GM21526 (cell line): ENCODE measurements around the gene PRICKLE4.

Source experiments
- ATAC-seq: cut with Tn5 transposase; IDR thresholded peaks from one replicate; pipeline ENCODE4 v1.9.1; 2021; ENCODE audit warnings: moderate library complexity; ENCODE audit not compliant: unreplicated experiment, low FRiP score

The PRICKLE4 gene

DNA sequence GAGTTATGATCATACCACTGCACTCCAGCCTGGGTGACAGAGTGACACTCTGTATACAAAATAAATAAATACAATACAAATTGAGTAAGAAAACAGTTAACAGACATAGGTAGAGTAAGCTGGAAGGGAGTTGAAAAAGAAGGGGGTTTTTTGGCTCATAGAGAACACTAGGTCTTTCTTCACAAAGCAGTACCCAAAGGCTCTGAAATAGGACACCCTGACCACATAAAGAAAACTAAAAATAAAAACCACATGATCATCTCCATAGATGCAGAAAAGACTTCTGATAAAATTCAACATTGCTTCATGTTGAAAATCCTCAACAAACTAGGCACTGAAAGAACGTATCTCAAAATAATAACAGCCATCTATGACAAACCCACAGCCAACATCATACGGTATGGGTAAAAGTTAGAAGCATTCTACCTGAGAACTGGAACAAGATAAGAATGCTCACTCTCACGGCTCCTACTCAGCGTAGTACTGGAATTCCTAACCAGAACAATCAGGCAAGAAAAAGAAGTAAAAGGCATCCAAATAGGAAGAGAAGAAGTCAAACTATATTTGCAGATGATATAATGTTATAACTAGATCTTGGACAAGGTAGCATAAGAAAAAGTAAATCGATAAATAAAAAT is 55.6 kb downstream of the PRICKLE4 start:
- no peak for ATAC-seq

DNA sequence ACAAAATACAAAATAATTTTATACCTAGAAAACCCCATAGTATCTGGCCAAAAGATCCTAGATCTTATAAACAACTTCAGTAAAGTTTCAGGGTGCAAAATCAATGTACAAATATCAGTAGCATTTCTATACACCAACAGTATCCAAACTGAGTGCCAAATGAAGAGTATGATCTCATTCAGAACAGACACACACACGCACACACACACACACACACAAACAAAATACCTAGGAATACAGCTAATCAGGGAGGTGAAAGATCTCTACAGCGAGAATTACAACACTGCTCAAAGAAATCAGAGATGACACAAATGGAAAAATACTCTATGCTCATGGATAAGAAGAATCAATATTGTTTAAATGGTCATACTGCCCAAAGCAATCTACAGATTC is 56.1 kb downstream of the PRICKLE4 start:
- ATAC-seq, result no peak
